ENCODE measurements around the gene MGAT4D. TPM values are rescaled to one million over a fixed set of nuclear protein-coding genes. Genes with fewer than 3 reads are reported as not detected.

MGAT4D gene
- total and polyA plus RNA-seq, 7 donors: not detected

GRCh38 chr4:140400111-140400510 is 98.0 kb downstream of the MGAT4D start:
- TF ChIP-seq POLR2A (IDR thresholded peaks at IDR 0.05) (no peak), POLR2AphosphoS5 (IDR thresholded peaks at IDR 0.05) (no peak), CTCF (IDR thresholded peaks at IDR 0.05) (no peak), EP300 (IDR thresholded peaks at IDR 0.05) (no peak)

DNA sequence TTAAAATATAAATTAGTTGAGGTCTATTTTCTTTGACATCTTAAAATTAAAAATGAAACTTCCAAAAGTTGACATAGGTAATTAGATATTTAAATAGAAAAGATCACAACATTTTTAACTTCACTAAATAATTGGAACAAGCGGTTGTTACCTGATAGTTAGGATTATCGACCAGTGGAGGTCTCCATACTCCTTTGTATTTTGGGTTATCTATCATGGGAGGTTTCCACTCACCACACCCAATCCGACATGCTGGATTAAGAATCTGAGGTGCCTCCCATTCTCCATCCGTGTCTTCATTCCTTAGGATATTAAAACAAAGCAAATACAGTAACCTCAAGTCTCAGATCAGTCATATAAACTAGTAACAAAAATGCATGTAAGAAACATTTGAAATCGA is 102.4 kb downstream of the MGAT4D start:
- 56 to 80% methylated on average over 5 of the region's 5 CpGs for WGBS, 2 donors
- no peak overlapping the region for H3K27ac ChIP-seq
- H3K9me3 ChIP-seq: no peaks in the 10 kb centered on the region
- no peak overlapping the region for H3K4me3 ChIP-seq
- no peaks in the 10 kb centered on the region for H3K36me3 ChIP-seq
- no peak for TF ChIP-seq CTCF (IDR thresholded peaks at IDR 0.05)
- TF ChIP-seq POLR2AphosphoS5 (IDR thresholded peaks at IDR 0.05): no peak
- TF ChIP-seq POLR2A (IDR thresholded peaks at IDR 0.05): no peak
- TF ChIP-seq EP300 (IDR thresholded peaks at IDR 0.05): no peak
- no peaks in the 10 kb centered on the region for H3K27me3 ChIP-seq
- H3K4me1 ChIP-seq: no peaks in the 10 kb centered on the region
- no peak for DNase-seq
- intact Hi-C loops (cut with DNase I): no loop called here

More at GRCh38 chr4:140400111-140400510, 98.0 kb downstream of the MGAT4D start:
- no peaks in the 10 kb centered on the region for H3K9me3 ChIP-seq
- H3K36me3 ChIP-seq: no peaks in the 10 kb centered on the region
- 82 to 87% methylated on average over 2 of the region's 2 CpGs for WGBS, 2 donors
- no peak overlapping the region for H3K4me3 ChIP-seq
- H3K27me3 ChIP-seq: no peaks in the 10 kb centered on the region
- no peak for DNase-seq
- H3K4me1 ChIP-seq: no peaks in the 10 kb centered on the region
- intact Hi-C loops (cut with DNase I): no loop called here
- no peak overlapping the region for H3K27ac ChIP-seq

Other genes with a start within 250 kb of the MGAT4D start
- gene SCOC, start 124.6 kb downstream of the MGAT4D start, total RNA-seq: 10 to 100 TPM; 55.9 to 74.2 (median 65.5) TPM
- gene SCOC, start 124.6 kb downstream of the MGAT4D start, polyA plus RNA-seq: 100 to 1,000 TPM in 1 of 3 donors, 10 to 100 TPM in 2; 51.8 to 159 (median 98.5) TPM
- 10 to 100 TPM in 1 of 4 donors, 1 to 10 TPM in 3; 2.9 to 14.0 (median 3.1) TPM for gene CLGN, start 70.6 kb downstream of the MGAT4D start, total RNA-seq
- 1 to 10 TPM in 1 of 3 donors, under 1 TPM in 2; under 0.01 to 2.2 (median 0.23) TPM for gene CLGN, start 70.6 kb downstream of the MGAT4D start, polyA plus RNA-seq
- 10 to 100 TPM; 11.8 to 20.7 (median 19.6) TPM for gene ELMOD2, start 25.9 kb upstream of the MGAT4D start, total RNA-seq
- gene ELMOD2, start 25.9 kb upstream of the MGAT4D start, polyA plus RNA-seq: 1 to 10 TPM; 1.8 to 7.5 (median 3.2) TPM
- gene UCP1, start 70.7 kb upstream of the MGAT4D start, total RNA-seq: not detected
- not detected for gene UCP1, start 70.7 kb upstream of the MGAT4D start, polyA plus RNA-seq